SK-N-SH treated with all-trans-retinoic acid at 6 μM for 48 hours (cell line): ENCODE measurements around the gene ZFYVE28.

ENCODE experiments used
- ATAC-seq: fragments of 200-7000 bp; cut with Tn5 transposase; 3 replicates; pipeline ENCODE4 v1.9.1; 2020; ENCODE audit warnings: mild to moderate bottlenecking, moderate library complexity
- ARNTL ChIP-seq: fragments of 450-650 bp; formaldehyde crosslinking; IDR thresholded peaks from 2 replicates; pipeline ENCODE4 v1.5.0; 2020; ENCODE audit warnings: low read depth, mild to moderate bottlenecking, moderate library complexity, borderline replicate concordance
- BACH2 ChIP-seq: fragments of 250-450 bp; sonication (Bioruptor Pico); IDR thresholded peaks from 2 replicates; pipeline ENCODE4 v1.9.0; 2021; ENCODE audit warnings: mild to moderate bottlenecking, borderline replicate concordance
- CREB5 ChIP-seq: fragments of 250-450 bp; sonication (Bioruptor Pico); IDR thresholded peaks from 2 replicates; pipeline ENCODE4 v1.5.1; 2020; ENCODE audit warnings: low read depth, mild to moderate bottlenecking, moderate library complexity
- CSDC2 ChIP-seq: fragments of 250-450 bp; sonication (Bioruptor Pico); IDR thresholded peaks from 2 replicates; pipeline ENCODE4 v1.5.0; 2020; ENCODE audit warnings: mild to moderate bottlenecking, moderate library complexity
- CSRNP3 ChIP-seq: fragments of 250-450 bp; sonication (Bioruptor Pico); IDR thresholded peaks from 2 replicates; pipeline ENCODE4 v1.5.1; 2021; ENCODE audit warnings: mild to moderate bottlenecking, moderate library complexity
- GLIS3 ChIP-seq: fragments of 250-450 bp; sonication (Bioruptor Pico); IDR thresholded peaks from 2 replicates; pipeline ENCODE4 v1.5.0; 2020; ENCODE audit warnings: mild to moderate bottlenecking, moderate library complexity
- ISL1 ChIP-seq: fragments of 250-450 bp; sonication (Bioruptor Pico); IDR thresholded peaks from 2 replicates; pipeline ENCODE4 v2.1.2; 2022; ENCODE audit warnings: mild to moderate bottlenecking, moderate library complexity
- OSR1 ChIP-seq: fragments of 250-450 bp; sonication (Bioruptor Pico); IDR thresholded peaks from 2 replicates; pipeline ENCODE4 v1.8.0; 2022; ENCODE audit warnings: moderate library complexity, mild to moderate bottlenecking, inconsistent platforms
- PATZ1 ChIP-seq: fragments of 250-450 bp; sonication (Bioruptor Pico); IDR thresholded peaks from 2 replicates; pipeline ENCODE4 v1.8.0; 2020; ENCODE audit warnings: mild to moderate bottlenecking, moderate library complexity, borderline replicate concordance
- POU6F1 ChIP-seq: fragments of 250-450 bp; sonication (Bioruptor Pico); IDR thresholded peaks from 2 replicates; pipeline ENCODE4 v1.8.0; 2021; ENCODE audit warnings: low read depth, mild to moderate bottlenecking, moderate library complexity, borderline replicate concordance
- PPARA ChIP-seq: fragments of 250-450 bp; sonication (Bioruptor Pico); IDR thresholded peaks from 2 replicates; pipeline ENCODE4 v1.5.0; 2020; ENCODE audit warnings: mild to moderate bottlenecking, borderline replicate concordance
- RARB ChIP-seq: fragments of 250-450 bp; sonication (Bioruptor Pico); IDR thresholded peaks from 2 replicates; pipeline ENCODE4 v1.8.0; 2021; ENCODE audit warnings: mild to moderate bottlenecking, moderate library complexity
- SNAI2 ChIP-seq: fragments of 250-450 bp; sonication (Bioruptor Pico); IDR thresholded peaks from 2 replicates; pipeline ENCODE4 v1.5.0; 2020; ENCODE audit warnings: mild to moderate bottlenecking, moderate library complexity
- TCF4 ChIP-seq: fragments of 250-450 bp; sonication (Bioruptor Pico); IDR thresholded peaks from 2 replicates; pipeline ENCODE4 v1.8.0; 2021; ENCODE audit warnings: mild to moderate bottlenecking, moderate library complexity, borderline replicate concordance
- TOX ChIP-seq: fragments of 250-450 bp; sonication (Bioruptor Pico); IDR thresholded peaks from 2 replicates; pipeline ENCODE4 v1.8.0; 2021; ENCODE audit warnings: mild to moderate bottlenecking, moderate library complexity, borderline replicate concordance
- TSHZ2 ChIP-seq: fragments of 250-450 bp; sonication (Bioruptor Pico); IDR thresholded peaks from 2 replicates; pipeline ENCODE4 v1.5.0; 2020; ENCODE audit warnings: mild to moderate bottlenecking, moderate library complexity
- ZC3H10 ChIP-seq: fragments of 250-450 bp; sonication (Bioruptor Pico); IDR thresholded peaks from 2 replicates; pipeline ENCODE4 v1.5.1; 2021; ENCODE audit warnings: mild to moderate bottlenecking, moderate library complexity
- ZFP3 ChIP-seq: fragments of 250-450 bp; sonication (Bioruptor Pico); IDR thresholded peaks from 2 replicates; pipeline ENCODE4 v1.5.0; 2020; ENCODE audit warnings: mild to moderate bottlenecking, moderate library complexity
- ZFP30 ChIP-seq: fragments of 450-650 bp; formaldehyde crosslinking; IDR thresholded peaks from 2 replicates; pipeline ENCODE4 v1.5.0; 2022; ENCODE audit warnings: mild to moderate bottlenecking, moderate library complexity
- ZNF70 ChIP-seq: fragments of 450-650 bp; formaldehyde crosslinking; IDR thresholded peaks from 2 replicates; pipeline ENCODE4 v1.5.0; 2020; ENCODE audit warnings: mild to moderate bottlenecking, moderate library complexity

Gene ZFYVE28

GRCh38 chr4:2375427-2375826 lies 43.0 kb downstream of the ZFYVE28 start:
- TF ChIP-seq OSR1 (CRISPR knock-in tag) (no peak), CSRNP3 (no peak), POU6F1 (CRISPR knock-in tag) (no peak), RARB (CRISPR knock-in tag) (no peak), ISL1 (CRISPR knock-in tag) (no peak), PATZ1 (no peak), ZNF70 (CRISPR knock-in tag) (no peak), ARNTL (CRISPR knock-in tag) (no peak), TOX (CRISPR knock-in tag) (no peak), ZFP3 (CRISPR knock-in tag) (no peak), CREB5 (CRISPR knock-in tag) (no peak), PPARA (CRISPR knock-in tag) (no peak), TSHZ2 (no peak), CSDC2 (CRISPR knock-in tag) (no peak), ZFP30 (CRISPR knock-in tag) (no peak), GLIS3 (CRISPR knock-in tag) (no peak)
- ATAC-seq: no peak

GRCh38 chr4:2373532-2373931 lies 44.9 kb downstream of the ZFYVE28 start:
- TF ChIP-seq ZC3H10 (CRISPR knock-in tag) (no peak), TCF4 (CRISPR knock-in tag) (no peak), OSR1 (CRISPR knock-in tag) (no peak), BACH2 (no peak), SNAI2 (CRISPR knock-in tag) (no peak), TSHZ2 (no peak), ISL1 (CRISPR knock-in tag) (no peak), ZFP3 (CRISPR knock-in tag) (no peak), POU6F1 (CRISPR knock-in tag) (no peak), CSDC2 (CRISPR knock-in tag) (no peak)
- no peak for ATAC-seq
